Measurements from ENCODE around the gene C4A. TPM values are rescaled to one million over a fixed set of nuclear protein-coding genes. Genes with fewer than 3 reads are reported as not detected.
"Not testable (repeated sequence)": the region's sequence is repeated elsewhere in the genome, so short reads cannot be mapped to it uniquely, and the experiment has no call there.

C4A gene
- 1 to 10 TPM; 2.8 to 3.2 TPM for total RNA-seq

DNA sequence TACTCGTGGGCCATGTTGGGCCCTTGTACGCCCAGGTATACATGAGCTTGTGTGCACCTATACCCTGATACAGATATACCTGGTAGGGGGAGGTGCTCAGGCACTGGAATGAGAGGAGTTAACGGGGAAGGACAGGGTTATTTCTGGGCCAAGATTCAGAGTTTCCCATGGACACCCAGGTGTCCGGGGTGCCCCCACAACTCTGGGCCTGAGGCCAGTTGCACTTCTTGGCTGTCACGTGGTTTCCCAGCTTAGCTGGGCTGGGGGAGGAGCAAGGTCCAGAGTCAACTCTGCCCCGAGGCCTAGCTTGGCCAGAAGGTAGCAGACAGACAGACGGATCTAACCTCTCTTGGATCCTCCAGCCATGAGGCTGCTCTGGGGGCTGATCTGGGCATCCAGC is at the start of gene C4A:
Gene C4A, plus strand, starts transcription at position 314 of the 400 bp plus-strand sequence. Its CDS starts 51 bp downstream, at position 365.
- H3K4me3 Mint-ChIP-seq; H3K27ac Mint-ChIP-seq; H3K9me3 Mint-ChIP-seq; POLR2A ChIA-PET; CTCF ChIA-PET; ATAC-seq; H3K27me3 Mint-ChIP-seq; DNase-seq; H3K36me3 Mint-ChIP-seq (ENCODE audit: low read depth); intact Hi-C loops (cut with micrococcal nuclease): not testable (repeated sequence)
- peaks cover 13% of the 10 kb centered on the region for H3K4me1 Mint-ChIP-seq (ENCODE audit: low read depth)

- DNase-seq; H3K4me3 Mint-ChIP-seq; H3K27me3 Mint-ChIP-seq; H3K9me3 Mint-ChIP-seq; POLR2A ChIA-PET; ATAC-seq; H3K27ac Mint-ChIP-seq; intact Hi-C loops (cut with micrococcal nuclease); CTCF ChIA-PET; H3K4me1 Mint-ChIP-seq (ENCODE audit: low read depth); H3K36me3 Mint-ChIP-seq (ENCODE audit: low read depth): not testable (repeated sequence)
Measured at GRCh38 chr6:31932137-31932536, 49.7 kb upstream of the C4A start.

GRCh38 chr6:31933537-31933936 is 48.3 kb upstream of the C4A start:
- ChIA-PET CTCF (no interaction called here), POLR2A (no interaction called here)
- DNase-seq (no peak), ATAC-seq (no peak)
- Mint-ChIP-seq H3K27ac (no peak overlapping the region), H3K9me3 (no peaks in the 10 kb centered on the region), H3K36me3 (ENCODE audit: low read depth) (no peaks in the 10 kb centered on the region), H3K27me3 (no peaks in the 10 kb centered on the region), H3K4me3 (no peak overlapping the region), H3K4me1 (ENCODE audit: low read depth) (no peaks in the 10 kb centered on the region)
- intact Hi-C loops (cut with micrococcal nuclease): no loop called here
- TF ChIP-seq, protein P1, sequence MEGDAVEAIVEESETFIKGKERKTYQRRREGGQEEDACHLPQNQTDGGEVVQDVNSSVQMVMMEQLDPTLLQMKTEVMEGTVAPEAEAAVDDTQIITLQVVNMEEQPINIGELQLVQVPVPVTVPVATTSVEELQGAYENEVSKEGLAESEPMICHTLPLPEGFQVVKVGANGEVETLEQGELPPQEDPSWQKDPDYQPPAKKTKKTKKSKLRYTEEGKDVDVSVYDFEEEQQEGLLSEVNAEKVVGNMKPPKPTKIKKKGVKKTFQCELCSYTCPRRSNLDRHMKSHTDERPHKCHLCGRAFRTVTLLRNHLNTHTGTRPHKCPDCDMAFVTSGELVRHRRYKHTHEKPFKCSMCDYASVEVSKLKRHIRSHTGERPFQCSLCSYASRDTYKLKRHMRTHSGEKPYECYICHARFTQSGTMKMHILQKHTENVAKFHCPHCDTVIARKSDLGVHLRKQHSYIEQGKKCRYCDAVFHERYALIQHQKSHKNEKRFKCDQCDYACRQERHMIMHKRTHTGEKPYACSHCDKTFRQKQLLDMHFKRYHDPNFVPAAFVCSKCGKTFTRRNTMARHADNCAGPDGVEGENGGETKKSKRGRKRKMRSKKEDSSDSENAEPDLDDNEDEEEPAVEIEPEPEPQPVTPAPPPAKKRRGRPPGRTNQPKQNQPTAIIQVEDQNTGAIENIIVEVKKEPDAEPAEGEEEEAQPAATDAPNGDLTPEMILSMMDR (IDR thresholded peaks at IDR 0.05): no peak

DNA sequence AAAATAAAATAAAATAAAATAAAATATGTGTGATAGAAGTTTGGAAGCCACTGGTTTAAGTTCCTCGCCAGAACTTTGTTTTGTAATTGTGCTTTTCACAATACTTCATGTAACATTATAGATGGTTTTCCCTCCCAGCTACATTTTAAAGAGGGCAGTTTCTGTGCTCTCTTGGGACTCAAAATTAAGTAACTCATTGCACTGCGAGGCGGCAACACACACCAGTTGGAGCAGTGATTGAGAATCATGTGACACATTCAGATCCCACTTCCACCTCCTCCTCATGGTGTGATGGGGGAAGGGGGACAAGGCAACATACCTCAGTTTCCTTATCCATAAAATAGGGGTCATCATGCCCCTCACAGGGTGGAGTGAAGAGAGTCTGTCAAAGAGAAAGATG is 46.8 kb upstream of the C4A start:
- H3K9me3 Mint-ChIP-seq: no peaks in the 10 kb centered on the region
- CTCF ChIA-PET: interaction anchor here (1.1 kb wide), 1 partner anchor 12 kb away, joined by 3 read pairs; no protein-coding TSS in a partner anchor

DNA sequence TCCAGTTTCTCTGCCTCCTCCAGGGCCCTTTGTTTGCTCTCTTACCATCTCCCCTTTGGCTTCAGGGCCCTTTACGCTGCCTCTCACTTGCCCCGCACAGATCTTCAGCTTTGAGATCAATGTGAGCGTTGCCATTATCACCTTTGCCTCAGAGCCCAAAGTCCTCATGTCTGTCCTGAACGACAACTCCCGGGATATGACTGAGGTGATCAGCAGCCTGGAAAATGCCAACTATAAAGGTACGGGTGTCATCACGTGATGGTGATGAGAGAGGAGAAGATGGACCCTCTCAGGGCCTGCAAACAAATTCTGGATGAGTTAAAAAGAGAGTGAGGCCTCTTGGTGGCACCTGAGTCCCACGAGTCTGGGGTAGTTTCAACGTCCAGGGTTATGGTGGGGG is 46.0 kb upstream of the C4A start:
- Mint-ChIP-seq H3K27ac (no peak overlapping the region), H3K36me3 (ENCODE audit: low read depth) (no peaks in the 10 kb centered on the region), H3K9me3 (no peaks in the 10 kb centered on the region), H3K4me3 (no peak overlapping the region), H3K4me1 (ENCODE audit: low read depth) (no peaks in the 10 kb centered on the region), H3K27me3 (no peaks in the 10 kb centered on the region)
- TF ChIP-seq, protein P1 (IDR thresholded peaks at IDR 0.05): no peak
- CTCF ChIA-PET: no interaction called here
- ATAC-seq (no peak), DNase-seq (no peak)
- POLR2A ChIA-PET: interaction anchor here (0.6 kb wide), 2 partner anchors 42 to 111 kb away, joined by 3 read pairs; no protein-coding TSS in a partner anchor
- intact Hi-C loops (cut with micrococcal nuclease): no loop called here

More for the DNA sequence above, 46.8 kb upstream of the C4A start:
- no peak for DNase-seq
- intact Hi-C loops (cut with micrococcal nuclease): no loop called here
- Mint-ChIP-seq H3K27ac (no peak overlapping the region), H3K27me3 (no peaks in the 10 kb centered on the region), H3K4me3 (no peak overlapping the region), H3K4me1 (ENCODE audit: low read depth) (no peaks in the 10 kb centered on the region), H3K36me3 (ENCODE audit: low read depth) (no peaks in the 10 kb centered on the region)
- TF ChIP-seq, protein P1 (IDR thresholded peaks at IDR 0.05): no peak
- ATAC-seq: no peak
- POLR2A ChIA-PET: interaction anchor here (0.6 kb wide), 1 partner anchor 41 kb away, joined by 3 read pairs; no protein-coding TSS in a partner anchor

GRCh38 chr6:31940256-31940664 is 41.6 kb upstream of the C4A start:
- DNase-seq (no peak), ATAC-seq (no peak)
- H3K4me1 Mint-ChIP-seq (ENCODE audit: low read depth): no peaks in the 10 kb centered on the region
- H3K27me3 Mint-ChIP-seq: peaks cover 8% of the 10 kb centered on the region
- ChIA-PET POLR2A (interaction anchor here (0.6 to 1.5 kb wide), 3 partner anchors 15 to 139 kb away, joined by 3 to 4 read pairs (median 3); no protein-coding TSS in a partner anchor), CTCF (interaction anchor here (1.2 to 4.1 kb wide), 2 partner anchors 12 to 108 kb away, joined by 4 to 21 read pairs; no protein-coding TSS in a partner anchor)
- no peaks in the 10 kb centered on the region for H3K9me3 Mint-ChIP-seq
- TF ChIP-seq, protein P1 (IDR thresholded peaks at IDR 0.05): no peak
- intact Hi-C loops (cut with micrococcal nuclease): no loop called here
- H3K27ac Mint-ChIP-seq: no peak overlapping the region
- H3K36me3 Mint-ChIP-seq (ENCODE audit: low read depth): no peaks in the 10 kb centered on the region
- no peak overlapping the region for H3K4me3 Mint-ChIP-seq
